Right lobe of liver (tissue), 4 donors: ENCODE data around the gene HOXA11.

Source experiments
- CTCF ChIP-seq, 4 donors: fragments of 200-600 bp in 3 of 4; fragments of 450-650 bp in 1 of 4; IDR thresholded peaks; one replicate each; pipeline versions ENCODE4 v1.5.1 to v1.8.0; 2016 to 2022; ENCODE audit warnings: antibody characterized with exemption in 4 of 4, mild to moderate bottlenecking in 2 of 4
- POLR2A ChIP-seq: fragments of 450-650 bp; IDR thresholded peaks from one replicate; pipeline ENCODE4 v1.6.1; 2017; ENCODE audit warnings: antibody characterized with exemption, mild to moderate bottlenecking
- donor health status: DM: no; HTN: no; CAD: no.
- donor health status: DM: no; HTN: no; CAD: no.
- donor health status: DM: no; HTN: yes; CAD: no.

- TF ChIP-seq CTCF (IDR thresholded peaks at IDR 0.05) (no peak), POLR2A (no peak)
Measured at GRCh38 chr7:27203365-27203953, 18.4 kb upstream of the HOXA11 start.
